Measurements from ENCODE around the gene TAS2R9. TPM values are rescaled to one million over a fixed set of nuclear protein-coding genes. Genes with fewer than 3 reads are reported as not detected.

The TAS2R9 gene
- total and polyA plus RNA-seq, 8 donors: not detected

GRCh38 chr12:10824957-10825356 lies 15.0 kb upstream of the TAS2R9 start:
- Histone ChIP-seq H3K27ac (no peak overlapping the region), H3K36me3 (no peaks in the 10 kb centered on the region), H3K9me3 (no peaks in the 10 kb centered on the region), H3K4me1 (no peaks in the 10 kb centered on the region), H3K4me3 (no peak overlapping the region), H3K27me3 (no peaks in the 10 kb centered on the region)
- intact Hi-C loops (cut with DNase I): no loop called here
- ATAC-seq: no peak
- DNase-seq: no peak
- TF ChIP-seq CTCF (IDR thresholded peaks at IDR 0.05): no peak

DNA sequence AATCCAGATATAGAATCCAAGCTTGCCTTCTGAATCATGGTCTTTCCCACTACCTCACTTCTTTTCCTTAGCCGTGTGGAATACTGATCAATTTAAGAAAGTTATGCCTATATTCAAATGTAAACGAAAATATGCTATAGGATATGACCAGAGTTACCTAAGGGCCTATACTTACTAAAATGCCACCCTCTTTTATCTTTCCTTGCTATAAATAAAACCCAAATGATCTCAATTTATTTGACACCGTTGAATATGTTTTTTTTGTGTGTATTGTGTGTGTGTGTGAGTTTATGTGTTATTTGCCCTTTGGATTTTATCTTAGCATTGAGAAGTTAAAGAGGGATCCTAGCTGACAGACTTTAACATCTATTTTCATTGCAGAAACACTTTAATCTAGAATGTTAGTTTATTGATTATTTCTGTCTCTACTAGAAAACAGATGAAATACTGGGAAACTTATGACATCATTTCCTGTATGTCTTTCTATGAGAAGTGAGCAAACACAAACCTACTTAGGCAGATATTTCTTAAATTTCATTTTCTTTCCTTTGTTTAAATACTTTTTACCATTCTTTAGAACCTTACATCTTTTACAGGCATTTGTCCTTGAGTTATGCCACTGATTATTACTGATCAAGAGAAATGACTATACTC lies 2.0 kb upstream of the TAS2R9 start:
- Histone ChIP-seq H3K4me1 (no peaks in the 10 kb centered on the region), H3K4me3 (no peak overlapping the region), H3K27ac (no peak overlapping the region), H3K27me3 (no peaks in the 10 kb centered on the region), H3K36me3 (no peaks in the 10 kb centered on the region), H3K9me3 (no peaks in the 10 kb centered on the region)
- TF ChIP-seq CTCF (IDR thresholded peaks at IDR 0.05): no peak
- ATAC-seq (no peak), DNase-seq (no peak)
- intact Hi-C loops (cut with DNase I): no loop called here

DNA sequence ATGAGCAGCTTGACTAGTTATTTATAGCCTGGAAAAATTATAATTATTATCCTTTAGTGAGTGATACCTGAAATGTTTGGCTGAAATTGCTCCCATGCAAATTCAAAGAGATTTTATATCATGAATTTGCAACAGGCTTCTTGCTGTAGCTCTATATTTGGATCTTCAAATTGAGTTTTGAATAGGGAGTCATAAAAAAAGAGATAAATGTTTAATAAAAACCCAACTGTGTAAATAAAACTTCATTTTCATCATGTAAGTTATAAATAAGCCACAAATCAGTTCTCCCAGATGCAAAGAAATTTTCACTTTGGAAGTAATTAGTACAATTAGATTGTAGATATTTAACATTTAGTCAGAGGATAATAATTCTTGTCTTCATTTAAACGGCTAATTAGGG lies 2.8 kb downstream of the TAS2R9 start, which contains the start of gene TAS2R8:
Gene TAS2R8, minus strand, starts transcription at position 101 of the 400 bp plus-strand sequence. CDS start 306 bp downstream, outside the sequence.
- no peak for TF ChIP-seq CTCF (IDR thresholded peaks at IDR 0.05)
- DNase-seq: no peak
- Histone ChIP-seq H3K4me1 (no peaks in the 10 kb centered on the region), H3K4me3 (no peak within 1 kb of the TSS), H3K27me3 (no peaks in the 10 kb centered on the region), H3K27ac (no peak within 1 kb of the TSS), H3K9me3 (no peaks in the 10 kb centered on the region), H3K36me3 (no peaks in the 10 kb centered on the region)
- intact Hi-C loops (cut with DNase I): no loop called here
- ATAC-seq: no peak

DNA sequence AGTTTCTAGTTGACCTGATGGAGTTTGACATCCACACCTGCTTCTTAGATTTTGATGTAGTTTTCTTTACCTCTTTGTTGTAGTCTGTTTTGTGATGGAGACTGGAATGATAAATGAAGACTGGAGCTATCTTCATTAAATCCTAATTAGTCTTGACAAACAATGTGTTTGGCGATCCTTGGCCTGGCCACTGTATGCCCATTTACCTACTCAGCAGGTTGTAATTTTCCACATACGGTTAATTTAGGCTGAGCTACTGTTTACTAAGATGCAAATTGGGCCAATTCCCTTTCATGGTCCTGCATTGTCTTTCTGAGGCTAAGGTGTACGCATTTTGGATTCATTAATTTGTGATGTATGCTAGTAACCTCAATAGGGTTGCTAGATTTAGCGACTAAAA lies 7.4 kb downstream of the TAS2R9 start, which contains the start of gene TAS2R7:
Gene TAS2R7, minus strand, starts transcription at position 41 of the 400 bp plus-strand sequence. CDS start 57 bp downstream, outside the sequence.
- no peak within 1 kb of the TSS for H3K4me3 ChIP-seq
- no peak within 1 kb of the TSS for H3K27ac ChIP-seq
- no peaks in the 10 kb centered on the region for H3K4me1 ChIP-seq
- ATAC-seq (no peak), DNase-seq (no peak)
- H3K9me3 ChIP-seq: no peaks in the 10 kb centered on the region
- intact Hi-C loops (cut with DNase I): no loop called here
- no peaks in the 10 kb centered on the region for H3K36me3 ChIP-seq
- TF ChIP-seq CTCF (IDR thresholded peaks at IDR 0.05): no peak
- H3K27me3 ChIP-seq: no peaks in the 10 kb centered on the region

DNA sequence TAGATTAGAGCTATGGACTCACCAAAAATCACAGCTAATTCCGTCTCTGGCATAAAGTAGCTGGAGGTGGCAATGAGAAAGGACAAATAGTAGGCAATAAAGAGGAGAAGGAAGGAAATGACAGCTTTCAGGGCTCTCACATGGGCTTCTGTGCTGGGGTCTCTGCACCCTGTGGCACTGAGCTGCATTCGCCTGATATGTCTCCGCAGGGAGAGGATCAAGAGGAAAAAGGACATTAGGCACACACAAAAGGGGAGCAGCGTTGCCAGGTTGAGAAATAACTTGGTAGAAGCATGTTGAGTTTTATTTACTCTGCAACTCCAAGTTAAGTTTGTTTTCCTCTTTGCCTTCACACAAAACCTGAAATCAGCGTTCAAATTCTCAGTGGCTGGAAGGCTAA lies 8.2 kb downstream of the TAS2R9 start:
- no peak for ATAC-seq
- intact Hi-C loops (cut with DNase I): no loop called here
- Histone ChIP-seq H3K27me3 (no peaks in the 10 kb centered on the region), H3K9me3 (no peaks in the 10 kb centered on the region), H3K4me3 (no peak overlapping the region), H3K4me1 (no peaks in the 10 kb centered on the region), H3K36me3 (no peaks in the 10 kb centered on the region), H3K27ac (no peak overlapping the region)
- no peak for TF ChIP-seq CTCF (IDR thresholded peaks at IDR 0.05)
- DNase-seq: no peak
